Mesenteric fat pad (tissue), 1 donor: ENCODE results near the gene RACGAP1. TPM values are rescaled to one million over a fixed set of nuclear protein-coding genes. Genes with fewer than 3 reads are reported as not detected.
"Not testable (repeated sequence)": the region's sequence is repeated elsewhere in the genome, so short reads cannot be mapped to it uniquely, and the experiment has no call there.

Source experiments
- DNase-seq: peaks from one replicate; pipeline ENCODE4 v3.0.0-alpha.2; 2020; ENCODE audit warnings: low spot score
- total RNA-seq: library from RNA; stranded (reverse); fragmentation: NEBNext Ultra II Directional; extraction: Animal tissue kit (Norgen Biotek cat#: 25700); gene quantifications from one replicate; pipeline ENCODE4 v1.2.1, GENCODE V29; 2021
- donor health status: DM: yes; HTN: yes; CAD: no.

RACGAP1 gene
- total RNA-seq, 1 donor from 2014 or later: 9.4 TPM

DNA sequence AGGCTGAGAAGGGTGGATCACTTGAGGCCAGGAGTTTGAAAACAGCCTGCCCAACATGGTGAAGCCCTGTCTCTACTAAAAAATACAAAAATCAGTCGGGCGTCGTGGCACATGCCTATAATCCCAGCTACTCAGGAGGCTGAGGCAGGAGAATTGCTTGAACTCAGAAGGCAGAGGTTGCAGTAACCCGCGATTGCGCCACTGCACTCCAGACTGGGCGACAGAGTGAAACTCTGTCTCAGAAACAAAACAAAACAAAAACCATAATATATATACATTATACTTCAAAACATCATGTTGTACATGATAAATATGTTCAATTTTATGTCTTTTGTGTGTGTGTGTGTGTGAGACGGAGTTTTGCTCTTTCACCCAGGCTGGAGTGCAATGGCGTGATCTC is 5.2 kb upstream of the RACGAP1 start:
- not testable (repeated sequence) for DNase-seq

DNA sequence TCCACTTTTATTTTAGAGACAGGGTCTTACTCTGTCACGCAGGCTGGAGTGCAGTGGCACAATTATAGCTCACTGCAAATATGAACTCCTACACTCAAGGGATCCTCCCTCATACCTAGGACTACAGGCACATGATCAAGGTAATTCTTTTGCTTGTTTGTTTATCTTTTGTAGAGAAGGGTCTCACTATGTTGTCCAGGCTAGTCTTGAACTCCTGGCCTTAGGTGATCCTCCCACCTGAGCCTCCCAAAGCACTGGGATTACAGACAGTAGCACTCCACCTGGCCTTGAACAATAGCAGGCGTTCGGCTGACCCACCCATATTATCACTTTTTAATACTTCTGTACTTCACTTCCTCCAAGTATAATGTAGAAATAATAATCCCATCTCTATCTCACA is 1.4 kb upstream of the RACGAP1 start:
- DNase-seq: no peak

DNA sequence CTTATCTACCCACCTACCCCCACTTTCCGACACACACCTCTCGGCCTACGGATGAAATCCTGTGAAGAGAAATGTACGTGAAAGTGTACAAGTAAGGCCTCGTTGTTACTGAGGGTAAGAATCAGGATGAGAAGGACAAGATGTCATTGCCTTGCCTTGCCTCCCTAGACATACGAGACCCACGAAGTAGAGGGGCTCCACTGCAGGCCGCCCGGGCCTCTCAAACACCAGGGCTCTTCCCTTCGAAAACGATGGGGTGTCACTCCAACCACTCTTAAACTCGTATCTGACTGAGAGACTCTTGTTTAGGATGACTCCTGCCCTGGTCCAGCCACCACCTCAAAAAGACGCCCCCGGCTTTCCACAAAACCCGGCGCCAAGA is 498 bp downstream of the RACGAP1 start:
- no peak for DNase-seq

DNA sequence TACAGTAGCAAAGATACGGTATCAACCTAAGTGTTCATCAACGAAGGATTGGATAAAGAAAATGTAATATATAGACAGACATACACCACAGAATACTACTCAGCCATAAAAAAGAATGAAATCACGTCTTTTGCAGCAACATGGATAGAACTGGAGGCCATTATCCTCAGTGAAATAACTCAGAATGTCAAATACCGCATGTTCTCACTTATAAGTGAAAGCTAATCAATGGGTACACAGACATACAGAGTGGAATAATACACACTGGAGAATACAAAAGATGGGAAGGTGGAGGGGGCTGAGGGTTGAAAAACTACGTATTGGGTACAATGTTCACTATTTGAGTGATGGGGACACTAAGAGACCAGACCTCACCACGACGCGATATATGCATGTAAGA is 1.1 kb downstream of the RACGAP1 start:
- DNase-seq: no peak

DNA sequence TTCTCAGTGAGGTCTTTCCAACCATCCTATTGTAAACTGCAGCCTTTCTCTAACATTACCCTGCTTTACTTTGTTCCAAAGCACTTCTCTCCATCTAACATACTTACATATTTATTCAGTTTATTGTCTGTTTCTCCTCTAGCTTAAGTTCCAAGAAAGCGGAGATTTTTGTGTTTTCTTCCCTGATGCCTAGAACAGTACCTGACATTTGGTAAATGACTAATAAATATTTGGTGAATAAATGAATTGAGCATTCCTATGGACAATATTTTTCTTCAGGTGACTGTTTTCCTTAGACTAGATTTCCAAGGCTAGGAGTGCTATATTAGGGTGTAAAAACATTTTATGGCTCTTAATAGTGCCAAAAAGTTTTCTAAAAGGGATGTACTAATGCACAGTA is 2.4 kb downstream of the RACGAP1 start:
- no peak for DNase-seq

DNA sequence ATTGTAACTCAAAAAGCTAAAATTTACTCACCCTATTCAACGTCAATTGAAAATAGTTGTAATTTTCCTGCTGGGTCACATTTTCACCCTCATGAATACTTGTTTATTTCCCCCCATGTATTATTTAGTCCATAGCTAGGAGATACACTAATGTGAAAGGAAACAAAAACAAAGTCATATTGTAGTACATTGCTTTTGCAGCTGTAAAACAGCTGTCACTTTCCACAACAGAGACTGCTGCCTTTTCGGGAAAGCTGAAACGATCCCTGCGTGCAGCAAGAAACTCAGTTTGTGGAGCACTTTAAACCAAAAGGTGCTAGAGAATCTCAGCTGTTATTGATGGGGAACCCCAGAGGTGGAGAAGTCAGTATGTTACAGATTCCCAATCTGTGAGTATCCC is 4.3 kb downstream of the RACGAP1 start:
- DNase-seq: no peak

DNA sequence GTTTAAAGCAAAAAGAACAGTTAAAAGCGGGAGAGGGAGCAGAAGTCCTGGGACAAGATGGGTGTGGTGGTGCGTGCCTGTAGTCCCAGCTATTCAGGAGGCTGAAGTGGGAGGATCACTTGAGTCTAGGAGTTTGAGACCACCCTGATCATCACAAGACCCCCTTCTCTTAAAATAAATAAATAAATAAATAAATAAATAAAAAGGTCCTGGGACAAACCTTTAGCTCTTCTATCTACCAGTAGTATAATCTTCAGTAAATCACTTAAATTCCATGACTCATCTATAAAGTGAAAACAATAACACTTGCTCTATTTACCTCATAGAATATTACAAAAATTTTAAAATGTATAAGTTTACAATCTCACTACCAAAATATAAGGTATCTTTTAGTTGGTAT is 5.8 kb downstream of the RACGAP1 start:
- DNase-seq: no peak

DNA sequence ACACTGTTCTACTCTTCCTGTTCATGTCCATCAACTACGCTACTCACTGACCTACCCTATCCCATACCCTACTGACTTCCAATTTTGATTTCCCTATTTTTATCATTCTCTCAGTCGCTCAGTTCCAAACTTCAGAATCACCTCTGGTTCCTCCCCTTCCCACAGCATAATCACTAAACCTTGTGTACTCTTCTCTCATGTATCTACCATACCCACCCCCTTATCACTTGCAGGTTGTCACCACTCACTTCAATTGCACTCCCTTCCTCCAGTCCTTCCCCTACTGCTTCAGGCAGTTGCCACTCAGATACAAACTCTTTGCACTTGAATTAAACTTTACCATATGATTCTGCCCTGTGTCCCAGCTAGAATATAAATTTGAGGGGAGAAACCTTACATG is 6.3 kb downstream of the RACGAP1 start:
- no peak for DNase-seq

DNA sequence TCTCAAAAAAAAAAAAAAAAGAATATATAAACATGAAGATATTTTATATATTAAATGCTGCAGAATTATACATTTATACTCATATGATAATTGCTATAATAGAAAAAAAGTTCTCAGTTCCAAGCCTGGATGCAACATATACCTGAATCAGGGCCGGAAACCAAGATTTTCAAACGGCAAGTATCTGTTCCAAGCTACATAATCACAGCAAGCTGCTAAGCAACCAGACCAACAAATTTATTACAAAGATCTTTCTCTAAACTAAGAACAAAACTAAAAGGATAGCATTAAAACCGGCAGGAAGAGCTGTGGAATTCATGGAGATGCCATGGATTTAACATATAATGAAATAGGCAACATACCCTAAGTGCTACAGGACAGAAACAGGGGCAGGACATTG is 7.1 kb downstream of the RACGAP1 start:
- DNase-seq: no peak

DNA sequence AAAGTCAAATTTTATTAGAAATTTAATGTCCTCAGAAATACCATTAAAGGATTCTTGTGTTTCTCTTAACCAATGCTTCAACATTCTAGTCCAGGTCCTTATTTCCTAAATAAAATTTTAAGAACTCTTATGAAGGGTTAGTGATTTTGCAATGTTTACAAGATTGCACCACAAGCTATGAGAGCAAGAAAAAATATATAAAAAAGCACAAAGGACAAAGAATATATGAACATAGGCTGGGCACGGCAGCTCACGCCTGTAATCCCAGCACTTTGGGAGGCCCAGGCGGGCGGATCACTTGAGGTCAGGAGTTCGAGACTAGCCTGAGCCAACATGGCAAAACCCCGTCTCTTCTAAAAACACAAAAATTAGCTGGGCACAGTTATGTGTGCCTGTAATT is 7.7 kb downstream of the RACGAP1 start:
- DNase-seq: no peak

DNA sequence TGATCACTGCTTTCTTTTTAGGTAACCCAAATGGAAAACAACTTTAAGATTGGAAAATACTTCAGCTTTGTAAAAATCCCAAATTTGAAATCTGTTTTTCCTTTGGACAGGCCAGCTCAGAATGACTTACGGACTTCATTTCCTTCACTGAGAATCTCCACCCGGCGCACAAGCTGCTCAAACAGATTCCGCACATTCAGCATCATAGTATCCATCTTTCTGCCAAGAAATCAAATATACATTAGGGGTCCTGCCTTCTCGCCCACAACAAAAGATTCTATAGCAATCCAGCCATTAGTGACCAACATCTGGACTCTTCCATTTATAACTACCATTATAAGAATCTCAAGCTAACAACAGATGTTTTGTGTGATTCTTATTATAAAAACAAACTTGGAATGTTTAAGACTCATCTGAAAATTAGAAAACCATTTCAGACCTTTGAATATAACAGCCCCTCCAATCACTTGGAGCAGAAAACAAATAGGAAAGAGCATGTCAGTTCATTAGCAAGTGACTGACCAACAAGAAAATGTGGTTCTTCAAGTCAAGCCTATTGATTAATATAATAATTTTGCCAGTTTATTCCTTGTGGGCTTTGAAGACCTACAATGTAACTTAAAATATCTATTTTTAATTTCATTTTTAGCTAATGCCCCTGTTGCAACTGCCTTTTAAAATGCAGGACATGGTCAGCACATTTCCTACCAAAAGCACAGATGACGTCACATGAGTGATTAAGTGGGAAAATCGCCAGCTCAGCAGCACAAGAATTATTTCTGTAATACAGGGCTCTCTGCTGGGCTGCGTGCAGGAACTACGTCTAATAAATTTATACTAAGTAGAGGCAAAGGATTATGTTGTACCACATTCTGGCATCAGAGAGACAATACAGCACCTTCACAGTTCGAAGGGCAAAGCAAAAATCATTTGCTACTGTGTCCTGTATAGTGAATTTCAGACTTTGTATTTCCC is 8.5 kb downstream of the RACGAP1 start:
- DNase-seq: no peak

DNA sequence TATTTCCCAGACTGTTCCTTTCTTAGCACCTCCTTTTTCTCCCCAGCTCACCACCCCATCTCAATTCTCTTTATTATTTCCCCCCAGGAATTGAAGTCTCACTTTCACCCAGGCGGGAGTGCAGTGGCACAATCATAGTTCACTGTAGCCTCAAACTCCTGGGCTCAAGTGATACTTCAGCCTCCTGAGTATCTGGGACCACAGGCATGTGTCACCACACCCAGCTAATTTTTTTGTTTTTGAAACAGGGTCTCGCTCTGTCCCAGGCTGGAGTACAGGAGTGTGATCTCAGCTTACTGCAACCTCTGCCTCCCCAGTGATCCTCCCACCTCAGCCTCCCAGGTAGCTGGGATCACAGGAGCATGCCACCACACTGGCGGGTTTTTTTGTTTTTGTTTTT is 11.0 kb downstream of the RACGAP1 start:
- no peak for DNase-seq

DNA sequence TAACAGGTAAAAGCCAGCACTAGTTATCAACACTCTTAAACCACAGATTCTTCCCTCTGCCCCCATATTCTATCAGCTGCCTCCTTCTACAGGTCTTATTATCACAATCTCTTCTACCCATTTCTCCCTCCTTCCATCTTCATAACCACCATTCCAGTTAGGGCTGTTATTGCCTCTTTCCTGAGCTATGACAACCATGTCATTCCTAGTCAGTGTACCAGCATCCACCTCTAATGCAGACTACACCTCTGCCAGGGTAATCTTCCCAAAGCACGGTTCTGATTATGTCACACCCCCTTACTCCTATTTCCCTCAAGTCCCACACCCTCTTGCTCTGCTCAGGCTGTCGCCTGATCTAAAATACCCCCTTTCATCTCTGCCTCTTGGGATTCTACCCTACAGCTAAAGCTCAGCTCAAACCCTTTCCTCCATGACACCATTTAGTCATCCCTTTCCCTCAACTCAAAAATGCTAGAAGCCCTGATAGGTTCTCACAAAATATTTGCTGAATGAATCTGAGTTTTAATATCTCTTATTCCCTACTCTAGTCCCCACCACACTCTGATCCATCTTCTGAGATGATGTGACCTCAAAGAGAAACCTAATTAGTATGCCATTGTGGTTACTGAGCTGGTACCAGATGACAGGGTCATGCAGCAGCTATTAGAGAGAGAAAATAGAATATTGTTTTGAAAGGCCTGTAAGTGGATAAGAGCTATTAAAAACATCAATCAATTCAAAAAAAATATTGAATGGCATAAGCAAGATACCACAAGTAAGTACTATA is 11.7 kb downstream of the RACGAP1 start:
- DNase-seq: no peak

DNA sequence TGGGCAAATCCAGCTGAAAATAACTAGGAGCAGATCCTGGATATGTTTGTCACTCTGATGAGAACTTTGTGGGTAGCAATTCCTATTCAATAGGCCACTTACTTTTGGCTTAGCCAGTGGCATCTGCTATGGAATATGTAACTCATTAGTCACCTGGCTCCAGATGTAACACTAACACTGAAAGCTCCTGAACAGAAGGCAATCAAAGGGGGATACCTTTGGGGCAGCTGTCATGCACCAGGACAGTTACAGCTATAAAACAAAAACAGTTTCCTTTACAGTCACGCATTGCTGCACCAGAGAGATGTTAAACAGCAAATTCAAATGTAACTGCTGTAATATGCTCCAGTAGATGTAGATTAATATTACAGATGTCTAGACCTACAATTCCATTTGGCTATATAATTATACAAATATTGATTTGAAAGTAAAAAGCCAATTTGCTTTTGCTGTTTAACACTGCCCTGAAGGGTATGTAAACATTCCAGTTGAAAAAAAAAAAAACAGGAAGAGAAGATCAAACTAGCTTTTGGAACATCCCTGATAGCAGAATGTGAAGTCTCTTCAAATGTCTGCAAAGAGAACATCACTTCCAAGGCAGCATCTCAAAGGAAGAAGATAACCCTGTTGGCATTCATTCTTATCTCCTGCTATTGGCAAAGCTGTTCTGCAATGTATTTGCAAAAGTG is 18.4 kb downstream of the RACGAP1 start:
- no peak for DNase-seq

DNA sequence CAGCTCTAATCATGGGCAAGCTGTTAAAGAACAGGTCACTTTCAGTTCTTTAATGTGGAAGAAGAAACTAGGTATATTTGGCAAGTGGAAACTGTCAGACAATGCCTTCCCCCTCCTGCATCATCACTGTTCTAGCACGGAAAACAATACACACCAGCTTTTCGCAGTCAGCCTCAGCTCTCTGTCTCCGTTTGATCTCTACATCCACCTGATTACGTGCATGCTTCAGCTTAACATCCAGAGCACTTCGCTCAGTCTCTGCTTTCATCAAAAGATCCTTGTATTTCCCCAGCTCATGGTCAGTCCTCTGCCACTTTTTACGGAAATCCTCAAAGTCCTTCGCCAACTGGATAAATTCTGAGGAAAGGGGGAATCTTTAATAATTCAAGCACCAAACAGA is 19.0 kb downstream of the RACGAP1 start:
- no peak for DNase-seq

DNA sequence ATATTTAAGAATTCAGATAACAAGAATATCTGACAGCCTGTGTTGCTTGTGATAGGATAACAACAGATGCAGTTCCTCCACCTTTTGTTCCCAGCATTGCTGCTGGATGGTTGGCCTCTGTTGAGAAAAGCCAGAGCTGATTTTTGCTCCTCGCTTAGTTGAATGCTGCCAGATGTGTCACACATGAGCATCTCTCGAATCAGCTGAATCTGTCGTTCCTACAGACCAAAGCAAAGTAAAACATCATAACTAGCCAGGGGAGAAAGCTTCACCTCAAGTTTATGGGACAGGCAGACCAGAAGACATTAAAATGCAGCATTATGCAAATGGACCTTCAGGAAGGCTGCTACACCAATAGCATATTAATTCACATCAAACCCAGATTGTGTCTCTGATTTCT is 20.1 kb downstream of the RACGAP1 start:
- DNase-seq: no peak

DNA sequence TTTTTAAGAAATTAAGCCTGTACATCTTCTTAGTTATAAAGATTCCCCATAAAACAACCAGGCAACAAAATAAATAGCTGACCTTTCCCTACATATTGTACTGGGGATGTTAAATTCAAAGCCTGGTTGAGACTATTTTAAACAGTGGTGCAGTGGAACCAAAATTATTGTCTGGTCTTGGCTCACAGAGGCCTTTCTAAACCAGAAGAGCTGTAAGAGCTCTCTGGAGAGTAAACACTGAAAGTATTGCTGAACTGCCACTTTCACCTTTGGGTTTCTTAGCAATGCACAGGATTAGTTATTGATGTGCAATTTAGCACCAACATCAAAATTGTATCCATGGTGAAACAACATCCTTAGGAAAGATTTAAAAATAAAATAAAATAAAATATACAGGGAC is 20.6 kb downstream of the RACGAP1 start:
- DNase-seq: no peak

DNA sequence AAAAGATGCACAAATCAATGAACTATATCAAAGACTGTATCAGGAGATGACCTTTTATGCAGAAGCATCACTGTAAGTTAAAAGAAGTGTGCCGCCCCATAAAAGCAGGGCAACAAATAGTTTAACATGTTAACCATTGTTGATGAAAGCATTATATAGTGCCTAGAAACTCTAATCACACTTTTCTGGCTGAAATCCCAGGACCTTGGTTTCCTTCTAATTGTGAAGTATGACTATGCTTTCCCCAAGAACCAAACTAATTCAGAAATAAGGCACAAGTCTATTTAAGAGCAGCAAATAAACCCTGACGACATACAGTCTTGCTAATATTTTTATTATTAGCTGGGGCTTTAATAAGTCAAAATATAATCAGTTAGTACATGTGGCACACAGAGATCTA is 21.7 kb downstream of the RACGAP1 start:
- DNase-seq: no peak

DNA sequence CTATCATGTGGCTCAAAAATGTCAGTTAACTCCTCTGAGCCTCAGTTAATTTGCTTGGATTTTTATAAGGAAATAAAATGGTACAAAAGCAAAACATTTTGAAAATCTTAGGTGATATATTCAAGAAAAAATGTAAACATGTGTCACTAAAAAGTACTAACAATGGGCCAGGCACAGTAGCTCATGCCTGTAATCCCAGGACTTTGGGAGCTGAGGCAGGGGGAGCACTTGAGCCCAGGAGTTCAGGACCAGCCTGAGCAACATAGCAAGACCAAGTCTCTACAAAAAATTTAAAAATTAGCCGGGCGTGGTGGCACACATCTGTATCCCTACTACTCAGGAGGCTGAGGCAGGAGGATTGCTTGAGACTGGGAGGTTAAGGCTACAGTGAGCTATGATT is 26.8 kb downstream of the RACGAP1 start:
- DNase-seq: no peak

DNA sequence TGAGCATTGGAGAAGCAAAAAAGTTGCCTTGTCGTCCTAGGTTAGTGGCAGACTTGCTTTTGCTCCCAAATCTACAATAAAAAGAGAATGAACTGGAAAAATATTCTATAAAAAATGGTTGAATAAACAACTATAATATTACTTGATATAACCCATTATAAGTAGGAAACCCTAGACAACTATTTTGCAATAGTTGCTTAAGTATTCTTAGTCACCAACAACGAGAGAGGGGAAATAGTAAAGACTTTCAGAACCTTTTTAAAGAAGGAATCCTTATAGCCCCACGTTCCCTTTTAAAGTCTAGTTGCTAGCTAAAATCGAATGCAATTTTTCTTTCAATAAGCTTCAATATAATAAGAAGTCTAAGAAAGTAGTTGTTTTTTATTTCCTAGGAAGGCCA is 35.0 kb downstream of the RACGAP1 start:
- no peak for DNase-seq

DNA sequence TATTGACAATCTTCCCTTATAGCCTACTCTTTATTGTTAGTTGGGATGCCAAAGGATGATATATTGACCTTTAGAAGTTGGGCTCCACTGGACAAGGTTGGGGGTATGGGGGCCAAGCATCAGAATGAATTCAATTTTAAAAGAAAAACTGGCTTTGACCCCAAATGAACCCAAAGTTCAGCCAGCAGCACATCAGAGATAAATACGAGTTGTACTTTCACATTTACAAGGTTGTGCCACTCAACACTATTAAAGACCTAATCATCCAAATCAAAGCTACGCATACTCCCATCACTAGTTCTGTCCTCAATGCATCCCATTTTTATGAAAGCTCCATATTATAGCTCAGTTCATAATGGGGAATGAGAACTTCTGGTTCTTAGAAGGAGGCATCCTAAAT is 35.9 kb downstream of the RACGAP1 start:
- DNase-seq: not testable (repeated sequence)
